GM18519 (cell line): ENCODE data around the gene LCN6.
"Not testable (repeated sequence)": the region's sequence is repeated elsewhere in the genome, so short reads cannot be mapped to it uniquely, and the experiment has no call there.

Experiments
- ATAC-seq: cut with Tn5 transposase; IDR thresholded peaks from one replicate; pipeline ENCODE4 v1.9.1; 2021; ENCODE audit warnings: mild to moderate bottlenecking, moderate library complexity; ENCODE audit not compliant: unreplicated experiment, low FRiP score

The LCN6 gene

DNA sequence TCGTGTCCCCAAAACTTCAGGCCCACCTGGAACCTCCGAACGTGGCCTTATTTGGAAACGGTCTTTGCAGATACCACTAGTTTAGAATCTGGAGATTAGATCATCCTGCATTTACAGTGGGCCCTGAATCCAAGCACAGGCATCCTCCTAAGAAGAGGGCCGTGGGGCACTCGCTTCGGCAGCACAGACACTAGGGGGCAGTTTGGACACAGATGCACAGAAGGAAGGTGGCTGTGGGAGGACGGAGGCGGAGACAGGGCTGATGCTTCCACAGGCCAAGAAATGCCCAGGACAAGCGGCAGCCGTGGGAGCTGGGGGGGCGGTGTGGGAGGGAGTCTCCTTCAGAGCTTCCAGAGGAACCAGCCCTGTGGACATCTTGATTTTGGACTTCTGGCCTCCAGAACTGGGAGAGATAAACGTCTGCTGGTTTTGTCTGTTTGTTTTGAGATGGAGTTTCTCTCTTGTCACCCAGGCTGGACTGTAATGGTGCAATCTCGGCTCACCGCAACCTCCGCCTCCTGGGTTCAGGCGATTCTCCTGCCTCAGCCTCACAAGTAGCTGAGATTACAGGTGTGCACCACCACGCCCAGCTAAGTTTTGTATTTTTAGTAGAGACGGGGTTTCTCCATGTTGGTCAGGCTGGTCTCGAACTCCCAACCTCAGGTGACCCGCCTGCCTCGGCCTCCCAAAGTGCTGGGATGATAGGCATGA lies 12.7 kb upstream of the LCN6 start:
- ATAC-seq = not testable (repeated sequence)

DNA sequence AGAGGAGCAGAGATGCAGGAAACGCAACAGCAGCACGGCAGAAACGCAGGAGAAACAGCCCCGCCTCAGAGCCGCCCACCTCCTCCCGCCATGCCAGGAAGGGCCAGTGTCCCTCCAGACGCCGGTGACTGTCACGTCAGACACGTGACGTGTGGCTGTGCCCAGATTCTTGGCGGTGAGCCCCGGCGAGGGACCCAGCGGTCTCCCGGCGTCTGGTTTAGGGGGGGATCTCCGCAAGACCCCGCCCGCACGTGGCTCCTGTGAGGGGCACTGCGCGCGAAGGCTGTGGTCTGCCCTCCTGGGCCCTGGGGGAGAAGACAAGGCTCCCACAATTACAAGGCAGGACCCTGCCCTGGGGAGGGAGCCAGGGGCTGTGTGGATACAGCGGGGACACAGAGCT lies 12.1 kb upstream of the LCN6 start:
- ATAC-seq = no peak

DNA sequence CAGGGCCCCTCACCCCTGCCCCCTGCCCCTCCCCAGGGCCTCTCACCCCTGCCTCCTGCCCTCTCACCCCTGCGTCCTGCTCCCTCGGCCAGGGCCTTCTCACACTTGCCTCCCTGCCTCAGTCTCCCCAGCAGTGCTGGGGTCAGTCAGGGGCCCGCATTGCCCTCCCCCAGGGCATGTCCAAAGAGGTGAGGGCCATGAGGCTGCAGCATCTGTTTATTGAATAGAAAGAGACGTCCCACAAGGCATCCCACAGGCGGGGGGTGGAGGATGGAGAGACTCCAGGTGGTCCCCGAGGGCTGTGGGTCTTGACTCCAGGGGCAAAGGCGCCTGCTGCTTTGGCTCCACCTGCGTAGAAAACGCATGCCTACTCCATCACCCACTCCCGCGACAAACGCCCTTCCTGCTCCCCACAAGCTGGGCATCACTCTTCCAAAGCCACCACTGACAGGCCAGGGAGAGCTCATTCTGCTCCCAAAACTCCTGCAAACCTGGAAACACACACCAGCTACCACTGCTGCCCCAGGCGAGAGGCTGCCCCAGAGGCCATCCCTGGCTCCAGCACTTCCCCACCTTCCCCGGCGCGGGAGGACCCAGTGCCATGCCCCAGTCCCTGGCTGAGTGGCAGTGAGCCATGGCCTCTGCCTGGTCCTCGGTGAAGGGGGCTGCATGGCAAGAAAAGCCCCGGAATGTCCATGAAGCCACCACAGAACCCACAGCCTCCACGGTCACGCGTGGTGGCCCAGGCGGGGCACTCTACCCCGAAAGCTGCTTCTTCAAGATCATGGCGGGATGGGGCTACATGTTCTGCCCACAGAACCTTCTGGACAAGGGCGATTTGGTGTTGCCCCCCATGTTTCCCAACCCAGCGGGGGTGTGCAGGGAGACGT lies 11.4 kb upstream of the LCN6 start:
- ATAC-seq = no peak

DNA sequence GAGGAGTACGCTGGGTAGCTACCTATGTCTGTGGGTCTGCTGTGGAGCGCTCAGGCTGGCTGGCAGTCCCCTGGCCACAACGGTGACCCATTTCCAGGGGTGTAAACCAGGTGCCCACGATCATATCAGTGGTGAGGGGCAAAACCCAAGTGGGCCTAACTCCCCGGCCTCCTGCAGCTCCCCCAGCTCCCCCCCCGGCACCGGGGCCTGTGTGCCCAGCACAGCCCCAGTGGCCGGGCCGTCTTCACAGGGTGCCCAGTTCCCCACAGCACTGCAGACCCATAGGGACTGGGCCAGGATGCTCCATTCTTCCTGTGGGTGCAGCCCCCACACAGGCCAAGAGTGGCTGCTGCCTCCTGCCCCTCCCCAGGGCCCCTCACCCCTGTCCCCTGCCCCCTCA lies 10.7 kb upstream of the LCN6 start:
- no peak for ATAC-seq

DNA sequence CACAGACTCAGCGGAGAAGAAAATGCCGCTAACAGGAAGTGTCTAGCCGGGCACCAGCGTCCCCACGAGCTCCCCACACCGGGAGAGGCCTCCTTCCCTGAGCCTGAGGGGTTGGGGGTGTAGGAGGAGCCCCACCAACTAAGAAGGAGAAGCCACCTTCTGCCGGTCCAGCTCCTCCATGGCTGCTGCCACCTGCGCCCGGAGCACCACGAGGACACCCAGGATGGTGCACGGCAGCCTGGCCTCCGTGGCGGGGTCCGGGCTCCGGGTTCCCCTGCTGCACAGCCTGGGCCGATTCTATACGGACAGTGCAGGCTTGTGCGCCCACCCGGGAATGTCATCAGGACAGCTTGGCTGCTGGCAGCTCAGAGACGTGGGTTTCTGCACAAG lies 9.4 kb upstream of the LCN6 start:
- ATAC-seq = no peak

DNA sequence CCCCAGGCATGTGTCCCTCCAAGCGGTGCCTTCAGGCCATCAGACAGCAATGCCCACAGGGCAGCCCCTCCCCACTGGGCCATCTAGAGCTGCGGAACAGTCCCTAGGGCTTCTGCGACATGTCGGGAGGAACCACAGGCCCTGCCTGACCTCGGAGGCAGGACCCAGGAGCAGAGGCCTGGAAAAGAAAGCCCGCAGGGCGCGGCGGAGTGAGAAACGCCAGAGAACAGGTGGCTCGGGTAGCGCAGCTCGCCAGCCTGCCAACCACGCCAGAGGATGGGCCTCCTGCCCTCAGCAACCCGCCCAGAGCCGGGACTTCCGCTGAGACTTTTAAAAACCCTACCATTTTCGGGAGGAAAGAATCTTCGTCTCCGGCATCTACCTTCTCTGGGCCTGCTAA lies 9.0 kb upstream of the LCN6 start:
- ATAC-seq = no peak

DNA sequence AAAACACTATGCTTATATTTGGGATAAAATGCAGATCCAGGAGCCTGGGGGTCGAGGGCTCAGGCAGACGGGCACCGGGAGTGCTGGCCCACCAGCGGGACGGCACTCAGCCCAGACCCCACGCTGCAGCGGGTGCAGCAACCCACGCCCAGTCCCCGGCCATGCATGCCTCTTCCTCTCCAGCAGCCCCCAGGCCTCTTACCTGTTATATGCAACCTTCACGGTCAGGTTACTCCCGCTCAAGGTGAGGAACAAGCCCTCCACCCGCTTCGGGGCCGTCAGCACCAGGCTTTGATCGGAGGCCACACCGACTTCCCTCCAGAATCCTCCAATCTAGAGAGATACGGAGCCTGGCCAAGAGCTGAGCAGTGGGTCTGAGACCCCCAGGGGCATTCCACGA lies 8.5 kb upstream of the LCN6 start:
- ATAC-seq = no peak

DNA sequence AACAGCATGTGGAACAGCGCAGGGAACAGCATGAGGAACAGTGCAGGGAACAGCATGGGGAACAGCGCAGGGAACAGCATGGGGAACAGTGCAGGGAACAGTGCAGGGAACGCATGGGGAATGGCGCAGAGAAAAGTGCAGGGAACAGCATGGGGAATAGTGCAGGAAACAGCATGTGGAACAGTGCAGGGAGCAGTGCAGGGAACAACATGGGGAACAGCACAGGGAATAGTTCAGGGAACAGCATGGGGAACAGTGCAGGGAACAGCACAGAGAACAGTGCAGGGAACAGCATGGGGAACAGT lies 7.8 kb upstream of the LCN6 start:
- ATAC-seq = no peak

DNA sequence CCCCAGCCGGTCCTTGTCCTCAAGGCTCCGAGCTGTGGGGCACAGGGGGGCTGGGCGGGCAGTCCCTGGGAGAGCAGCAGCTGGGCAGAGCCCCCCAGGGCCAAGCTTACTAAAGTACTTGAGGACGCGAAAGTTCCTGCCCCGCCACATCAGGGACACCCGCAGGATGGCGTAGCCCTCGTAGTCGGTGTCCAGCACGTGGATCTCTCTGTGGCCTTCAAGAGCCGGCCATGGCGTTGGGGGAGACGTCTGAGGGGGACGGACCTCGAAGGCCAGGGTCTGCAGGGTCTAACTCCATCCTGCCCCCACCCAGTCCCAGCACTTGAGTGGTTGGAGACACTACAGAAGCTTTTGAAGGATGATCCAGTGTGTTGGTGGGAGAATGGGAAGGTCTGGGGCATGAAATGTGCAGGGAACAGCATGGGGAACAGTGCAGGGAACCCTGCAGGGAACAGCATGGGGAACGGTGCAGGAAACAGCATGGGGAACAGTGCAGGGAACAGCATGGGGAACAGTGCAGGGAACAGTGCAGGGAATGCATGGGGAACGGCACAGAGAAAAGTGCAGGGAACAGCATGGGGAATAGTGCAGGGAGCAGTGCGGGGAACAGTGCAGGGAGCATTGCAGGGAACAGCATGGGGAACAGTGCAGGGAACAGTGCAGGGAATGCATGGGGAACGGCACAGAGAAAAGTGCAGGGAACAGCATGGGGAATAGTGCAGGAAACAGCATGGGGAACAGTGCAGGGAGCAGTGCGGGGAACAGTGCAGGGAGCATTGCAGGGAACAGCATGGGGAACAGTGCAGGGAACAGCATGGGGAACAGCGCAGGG lies 7.2 kb upstream of the LCN6 start:
- not testable (repeated sequence) for ATAC-seq

DNA sequence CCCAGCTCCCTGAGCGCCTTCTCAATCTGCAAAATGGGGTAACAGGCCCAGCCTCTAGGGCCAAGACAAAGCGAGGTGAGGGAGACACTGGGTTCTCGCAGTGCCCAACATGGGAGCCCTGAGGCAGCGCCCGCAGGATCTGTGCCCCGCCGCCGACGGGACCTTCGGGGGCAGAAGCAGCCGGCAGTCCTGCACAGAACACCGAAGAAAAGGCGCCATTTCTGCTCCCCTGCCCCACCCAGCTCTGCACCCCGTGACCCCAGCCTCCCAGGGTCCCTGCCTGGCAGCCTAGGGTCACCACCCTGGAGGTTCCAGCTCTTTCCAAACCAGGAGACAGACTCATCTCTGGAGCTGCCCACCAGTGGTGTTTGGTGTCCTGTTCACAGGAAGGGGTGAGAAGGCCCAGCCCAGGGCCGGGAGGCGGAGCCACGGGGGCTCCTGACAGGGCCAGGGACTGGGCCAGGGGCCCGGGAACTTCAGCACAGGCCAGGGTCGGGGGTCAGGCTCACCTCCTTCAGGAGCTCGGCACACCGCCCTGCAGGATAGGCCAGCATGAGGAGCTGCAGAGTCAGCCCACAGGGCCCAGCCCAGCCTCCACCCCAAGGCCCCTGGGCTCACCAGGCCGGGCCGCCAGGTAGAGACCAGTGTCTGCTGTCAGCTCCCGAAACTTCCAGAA lies 6.4 kb upstream of the LCN6 start:
- ATAC-seq = no peak

DNA sequence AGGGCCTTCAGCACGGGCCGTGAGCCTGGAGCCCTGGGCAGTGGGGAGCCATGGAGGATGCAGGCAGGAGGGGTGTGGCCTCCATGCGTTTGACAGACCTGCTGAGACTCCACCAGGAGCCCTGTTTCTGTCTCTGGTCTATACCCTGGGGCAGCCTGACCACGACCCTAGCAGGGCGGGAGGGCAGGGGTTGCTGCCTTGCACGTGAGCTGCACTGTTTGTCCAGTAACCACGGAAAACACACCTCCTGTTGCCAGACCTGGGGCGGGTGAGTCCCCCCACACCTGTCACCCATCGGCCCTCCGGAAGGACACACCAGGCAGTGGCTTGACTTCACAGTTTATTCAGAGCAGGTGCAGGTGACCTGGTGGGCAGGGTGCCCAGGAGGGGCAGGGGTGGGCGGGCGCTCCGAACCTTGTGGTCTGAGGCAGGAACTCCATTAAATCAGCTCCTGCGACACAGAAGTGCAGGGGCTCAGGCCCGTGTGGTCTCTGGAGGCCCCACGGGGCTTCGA lies 5.8 kb upstream of the LCN6 start:
- ATAC-seq = no peak

DNA sequence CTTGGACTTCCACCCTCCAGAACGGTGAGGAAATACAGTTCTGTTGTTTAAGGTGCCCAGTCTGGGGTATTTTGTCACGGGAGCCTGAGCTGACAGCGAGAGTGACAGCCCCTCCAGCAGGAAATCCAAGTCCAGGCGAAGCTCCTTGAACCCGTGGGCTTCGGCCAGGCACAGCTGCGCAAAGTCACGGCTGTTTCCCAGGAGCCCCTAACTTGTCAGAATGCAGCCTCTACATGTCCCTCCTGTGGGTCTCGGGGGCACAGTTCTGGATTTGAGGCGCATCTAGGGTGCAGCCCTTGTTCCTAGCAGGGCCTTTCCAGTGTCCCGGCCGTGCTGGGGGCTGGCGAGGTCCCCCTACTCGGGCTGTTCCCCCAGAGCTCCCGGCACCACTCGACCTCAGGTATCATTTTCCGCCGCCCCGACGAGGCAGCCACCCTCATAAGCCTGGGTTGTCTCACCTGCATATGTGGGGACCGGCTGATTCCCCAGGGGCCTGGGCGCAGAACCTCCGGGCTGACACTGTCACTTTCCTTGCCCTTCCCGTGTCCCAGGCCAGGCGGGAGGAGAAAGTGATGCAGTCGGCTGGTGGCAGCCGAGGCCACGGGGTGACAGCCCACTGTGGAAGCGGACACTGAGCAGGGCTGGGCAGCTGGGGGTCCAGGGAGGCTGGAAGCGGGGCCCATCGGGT lies 5.2 kb upstream of the LCN6 start:
- no peak for ATAC-seq

DNA sequence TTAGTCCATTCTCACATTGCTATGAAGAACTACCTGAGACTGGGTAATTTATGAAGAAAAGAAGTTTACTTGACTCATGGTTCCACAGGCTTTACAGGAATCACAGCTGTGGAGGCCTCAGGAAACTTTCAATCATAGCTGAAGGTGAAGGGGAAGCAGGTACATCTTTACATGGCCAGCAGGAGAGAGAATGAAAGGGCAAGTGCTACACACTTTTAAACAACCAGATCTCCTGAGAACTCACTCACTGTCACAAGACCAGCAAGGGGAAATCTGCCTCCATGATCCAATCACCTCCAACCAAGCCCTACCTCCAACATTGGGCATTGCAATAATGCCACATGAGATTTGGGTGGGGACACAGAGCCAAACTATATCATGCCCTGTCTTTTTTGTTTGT lies 3.5 kb upstream of the LCN6 start:
- ATAC-seq = no peak

DNA sequence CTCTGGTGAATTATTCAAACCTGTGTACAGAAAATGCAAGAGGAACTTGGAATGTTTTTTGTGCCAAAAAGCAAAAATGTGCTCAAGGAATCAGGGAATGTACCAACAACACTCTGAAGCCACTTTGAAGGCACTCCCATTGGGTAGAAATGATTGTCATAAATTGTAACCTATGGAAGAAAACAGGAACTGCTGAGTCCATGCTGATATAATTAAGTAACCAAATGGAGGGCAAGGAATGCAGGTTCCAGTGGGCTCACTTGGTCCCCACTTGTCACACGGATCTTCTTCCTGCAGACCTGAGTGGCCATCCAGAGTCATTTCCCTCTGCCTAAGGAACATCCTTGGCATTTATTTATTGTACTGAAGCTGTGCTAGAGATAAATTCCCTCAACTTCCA lies 2.9 kb upstream of the LCN6 start:
- ATAC-seq = no peak

DNA sequence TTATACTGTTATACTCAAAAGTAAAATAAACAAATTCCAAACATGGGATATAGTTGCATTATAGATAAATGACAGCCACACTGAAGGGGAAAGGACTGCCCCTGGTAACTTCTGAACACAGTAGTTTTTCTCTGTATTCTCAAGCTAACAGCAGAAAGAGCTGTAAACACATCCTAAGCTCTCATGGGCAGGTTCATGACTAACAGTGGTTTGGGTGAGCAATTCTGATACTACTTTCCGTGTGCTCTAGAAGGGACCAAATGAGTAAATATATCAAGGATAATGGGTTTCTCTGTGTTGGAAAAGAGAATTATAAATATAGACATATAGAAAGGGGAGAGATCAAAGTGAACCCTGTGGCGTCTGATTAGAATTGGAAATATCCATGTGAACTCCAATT lies 2.2 kb upstream of the LCN6 start:
- ATAC-seq = no peak

DNA sequence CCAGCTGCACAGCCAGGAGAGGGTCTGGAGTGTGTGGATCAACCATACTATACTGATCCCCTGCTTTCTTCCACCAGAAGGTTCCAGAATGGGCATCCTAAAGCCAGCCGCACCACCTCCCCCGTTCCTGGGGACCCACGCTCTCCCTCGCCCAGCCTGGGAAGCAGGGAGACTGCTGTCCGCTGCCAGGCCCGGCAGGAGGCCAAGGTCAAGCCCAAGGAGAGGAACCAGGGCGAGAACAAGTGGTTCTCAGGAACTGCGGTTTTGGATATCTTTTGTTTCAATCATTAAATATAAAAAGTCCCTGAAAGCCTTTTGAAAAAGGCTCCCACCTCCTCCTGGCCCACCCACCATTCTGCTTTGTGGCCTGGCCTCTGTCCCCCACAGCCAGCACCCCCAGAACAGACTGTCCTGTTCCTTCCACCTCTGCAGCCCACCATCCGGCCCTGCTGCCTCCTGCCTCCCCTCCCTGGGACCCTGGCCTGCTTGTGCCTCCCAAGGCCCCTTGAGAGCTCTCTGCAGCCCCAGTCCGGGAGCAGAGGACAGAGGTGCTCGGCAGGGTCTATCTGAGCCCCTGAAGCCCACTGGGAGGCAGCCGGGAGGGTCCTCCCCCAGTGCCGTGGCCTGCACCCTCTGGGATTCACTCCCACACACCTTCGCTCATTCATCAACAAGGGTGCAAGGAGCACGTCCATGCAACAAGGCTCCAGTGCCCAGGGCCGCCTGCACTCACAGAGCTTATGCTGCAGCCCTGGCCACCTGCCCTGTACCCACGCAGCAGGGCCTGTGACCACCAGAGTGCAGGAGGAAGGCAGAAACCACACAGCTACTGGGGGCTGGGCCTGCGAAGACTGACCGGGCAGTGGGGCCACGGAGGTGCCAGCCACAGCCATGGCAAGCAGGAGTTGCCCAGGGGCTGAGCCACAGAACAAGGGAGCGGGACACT lies 614 bp upstream of the LCN6 start:
- no peak for ATAC-seq

DNA sequence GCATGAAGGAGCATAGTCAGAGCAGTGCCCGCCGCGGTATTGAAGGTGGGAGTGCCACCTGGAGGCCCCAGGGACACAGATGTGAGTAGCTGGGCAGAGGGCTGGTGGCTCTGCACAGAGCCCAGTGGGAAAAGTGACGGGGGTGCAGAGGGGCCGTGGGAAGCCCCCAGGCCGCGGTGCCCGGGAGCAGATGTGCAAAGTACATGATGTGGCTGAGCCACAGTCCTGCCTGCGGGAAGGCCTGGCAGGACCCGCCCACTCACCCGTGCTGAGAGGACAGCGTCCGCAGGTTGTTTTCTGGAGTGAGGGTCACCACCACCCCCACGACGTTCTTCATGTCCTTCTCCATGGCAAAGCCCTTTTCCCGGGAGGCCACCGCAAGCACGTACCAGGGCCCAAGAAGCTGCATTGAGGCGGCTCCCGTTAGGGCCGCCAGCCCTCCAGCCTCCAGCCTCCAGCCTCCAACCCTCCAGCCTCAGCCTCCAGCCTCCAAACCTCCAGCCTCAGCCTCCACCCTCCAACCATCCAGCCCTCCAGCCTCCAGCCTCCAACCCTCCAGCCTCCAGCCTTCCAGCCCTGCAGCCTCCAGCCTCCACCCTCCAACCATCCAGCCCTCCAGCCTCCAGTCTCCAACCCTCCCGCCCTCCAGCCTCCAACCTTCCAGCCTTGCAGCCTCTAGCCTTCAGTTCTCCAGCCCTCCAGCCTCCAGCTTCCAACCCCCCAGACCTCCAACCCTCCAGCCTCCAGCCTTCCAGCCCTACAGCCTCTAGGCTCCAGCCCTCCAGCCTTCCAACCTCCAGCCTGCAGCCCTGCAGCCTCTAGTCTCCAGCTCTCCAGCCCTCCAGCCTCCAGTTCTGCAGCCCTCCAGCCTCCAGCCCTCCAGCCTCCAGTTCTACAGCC lies 914 bp downstream of the LCN6 start:
- no peak for ATAC-seq

DNA sequence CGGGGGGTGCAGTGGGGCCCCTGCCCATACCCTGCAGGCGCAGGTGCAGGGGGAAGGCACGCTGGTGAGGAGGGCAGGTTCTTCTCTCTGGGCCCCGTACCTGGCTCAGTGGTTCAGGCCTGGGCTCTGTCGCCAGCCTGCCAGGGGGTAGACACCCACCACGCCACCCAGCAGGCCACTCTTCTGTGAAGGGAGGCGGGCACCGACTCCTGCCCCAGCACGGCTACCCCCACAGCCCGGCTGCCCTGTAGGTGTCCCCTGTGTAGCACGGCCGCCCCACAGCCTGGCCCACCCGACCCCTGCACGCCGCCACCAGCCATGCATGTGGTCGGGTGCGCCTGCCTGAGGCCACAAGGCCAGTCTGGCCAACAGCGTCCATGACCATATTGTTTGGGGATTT lies 1.7 kb downstream of the LCN6 start:
- ATAC-seq = no peak
